HepG2 (cell line): ENCODE measurements around the gene ZNF367. TPM values are rescaled to one million over a fixed set of nuclear protein-coding genes. Genes with fewer than 3 reads are reported as not detected.
A peak's percentile ranks its signal among the peaks of the same experiment; 100 is the strongest.

Source experiments
- ARNT2 ChIP-seq: sonication (generic); formaldehyde crosslinking; IDR thresholded peaks from 2 replicates; pipeline ENCODE4 v1.8.0; 2022; ENCODE audit warnings: mild to moderate bottlenecking, low read depth, missing genetic modification reagents, moderate library complexity
- ASH2L ChIP-seq: fragments of 300-600, 200-600 bp; sonication (generic); IDR thresholded peaks from 2 replicates; pipeline ENCODE4 v1.7.0; 2017; ENCODE audit warnings: low read depth, mild to moderate bottlenecking, moderate library complexity, mixed read lengths, low read length; ENCODE audit not compliant: insufficient read length
- EP300 ChIP-seq, 3 experiments: sonication (generic) in 1 of 3; formaldehyde crosslinking in 1 of 3; IDR thresholded peaks; 2 replicates each; pipeline versions ENCODE4 v1.5.1 to v1.6.1; 2011 to 2020; ENCODE audit warnings: low read depth in 2 of 3, low read length in 2 of 3, borderline replicate concordance in 1 of 3, improper control_type of control experiment in 1 of 3, mild to moderate bottlenecking in 1 of 3, missing genetic modification reagents in 1 of 3, moderate library complexity in 1 of 3
- ETS1 ChIP-seq: sonication (generic); formaldehyde crosslinking; IDR thresholded peaks from 2 replicates; pipeline ENCODE4 v1.4.0; 2020; ENCODE audit warnings: missing genetic modification reagents
- GFI1 ChIP-seq: sonication (generic); formaldehyde crosslinking; IDR thresholded peaks from 2 replicates; pipeline ENCODE4 v1.5.0; 2020; ENCODE audit warnings: missing genetic modification reagents, mild to moderate bottlenecking, borderline replicate concordance
- HNRNPUL1 ChIP-seq: fragments of 200-400 bp; formaldehyde crosslinking; IDR thresholded peaks from 2 replicates; pipeline ENCODE4 v1.6.1; 2017; ENCODE audit warnings: low read depth, mild to moderate bottlenecking, low read length, moderate library complexity
- LCORL ChIP-seq, 2 experiments: fragments of 450-650 bp in 1 of 2; sonication (generic) in 1 of 2; formaldehyde crosslinking in 1 of 2; IDR thresholded peaks; 2 replicates each; pipeline versions ENCODE4 v1.5.0 to v1.6.1; 2017 to 2020; ENCODE audit warnings: antibody characterized with exemption in 1 of 2, missing genetic modification reagents in 1 of 2
- MEIS2 ChIP-seq: sonication (generic); formaldehyde crosslinking; IDR thresholded peaks from 2 replicates; pipeline ENCODE4 v1.9.0; 2021; ENCODE audit warnings: mild to moderate bottlenecking, missing genetic modification reagents
- PHF21A ChIP-seq: sonication (generic); formaldehyde crosslinking; IDR thresholded peaks from 2 replicates; pipeline ENCODE4 v1.5.0; 2020; ENCODE audit warnings: mild to moderate bottlenecking, missing genetic modification reagents
- POLR2AphosphoS5 ChIP-seq: IDR thresholded peaks from 2 replicates; pipeline ENCODE4 v1.6.1; 2012; ENCODE audit warnings: low read depth, low read length
- RBM22 ChIP-seq: fragments of 200-400 bp; formaldehyde crosslinking; optimal IDR thresholded peaks from 2 replicates; pipeline ENCODE3; 2017; ENCODE audit warnings: mild to moderate bottlenecking, low read length, moderate library complexity
- RXRA ChIP-seq: sonication (generic); formaldehyde crosslinking; IDR thresholded peaks from 2 replicates; pipeline ENCODE4 v1.5.1; 2020; ENCODE audit warnings: missing genetic modification reagents
- SETDB1 ChIP-seq: sonication (generic); formaldehyde crosslinking; IDR thresholded peaks from 2 replicates; pipeline ENCODE4 v1.5.1; 2020; ENCODE audit warnings: missing genetic modification reagents, mild to moderate bottlenecking, borderline replicate concordance
- SOX5 ChIP-seq: IDR thresholded peaks from 2 replicates; pipeline ENCODE4 v1.6.1; 2016; ENCODE audit warnings: borderline replicate concordance
- THAP11 ChIP-seq: IDR thresholded peaks from 2 replicates; pipeline ENCODE4 v1.6.1; 2016; ENCODE audit warnings: missing biosample characterization, missing genetic modification reagents
- ZNF121 ChIP-seq: sonication (generic); formaldehyde crosslinking; IDR thresholded peaks from 2 replicates; pipeline ENCODE4 v1.5.0; 2020; ENCODE audit warnings: mild to moderate bottlenecking, missing genetic modification reagents
- ZNF326 ChIP-seq: sonication (generic); formaldehyde crosslinking; IDR thresholded peaks from 2 replicates; pipeline ENCODE4 v1.4.0; 2020; ENCODE audit warnings: missing genetic modification reagents, borderline replicate concordance
- ZNF598 ChIP-seq: sonication (generic); formaldehyde crosslinking; IDR thresholded peaks from 2 replicates; pipeline ENCODE4 v1.5.1; 2020; ENCODE audit warnings: mild to moderate bottlenecking, missing genetic modification reagents, borderline replicate concordance
- ZNF780A ChIP-seq: sonication (generic); formaldehyde crosslinking; IDR thresholded peaks from 2 replicates; pipeline ENCODE4 v1.8.0; 2022; ENCODE audit warnings: mild to moderate bottlenecking, missing genetic modification reagents, moderate library complexity
- polyA plus RNA-seq, 8 experiments: library from polyadenylated mRNA; depleted of rRNA in 3 of 8; stranded (reverse) in 7 of 8; unstranded in 1 of 8; fragments of >200 nt; fragmentation: Illumina TruSeq in 4 of 8; extraction: Trizol in 4 of 8; gene quantifications; 2 replicates each; pipeline versions ENCODE4 v1.2.1 to v1.2.3, GENCODE V29; 2011 to 2016; ENCODE audit warnings: low read depth in 4 of 8, missing spikeins in 1 of 8, mixed read lengths in 1 of 8; ENCODE audit not compliant: insufficient read depth in 1 of 8
- total RNA-seq, 5 experiments: library from RNA; depleted of rRNA; stranded (reverse); fragments of >200 nt; fragmentation: Illumina TruSeq; extraction: Trizol; gene quantifications; 2 replicates each; pipeline ENCODE4 v1.2.3, GENCODE V29; 2016; ENCODE audit warnings: low read depth in 1 of 5
- TF ChIP-seq, protein P1 (sequence below): sonication (generic); formaldehyde crosslinking; IDR thresholded peaks from 2 replicates; pipeline ENCODE4 v1.4.0; 2020; ENCODE audit warnings: low read depth, missing genetic modification reagents
- TF ChIP-seq, protein P2 (sequence below): sonication (generic); formaldehyde crosslinking; IDR thresholded peaks from 2 replicates; pipeline ENCODE4 v1.9.0; 2022; ENCODE audit warnings: low read depth, missing genetic modification reagents

ZNF367 gene
- total and polyA plus RNA-seq, 2 of the 13 experiments (the other 11 are each of a cell fraction or from before 2014, with no cell fraction given) = 2.9 to 7.7 TPM

GRCh38 chr9:96420468-96421219 lies 2.5 kb upstream of the ZNF367 start (continued):
- TF ChIP-seq, protein P1, sequence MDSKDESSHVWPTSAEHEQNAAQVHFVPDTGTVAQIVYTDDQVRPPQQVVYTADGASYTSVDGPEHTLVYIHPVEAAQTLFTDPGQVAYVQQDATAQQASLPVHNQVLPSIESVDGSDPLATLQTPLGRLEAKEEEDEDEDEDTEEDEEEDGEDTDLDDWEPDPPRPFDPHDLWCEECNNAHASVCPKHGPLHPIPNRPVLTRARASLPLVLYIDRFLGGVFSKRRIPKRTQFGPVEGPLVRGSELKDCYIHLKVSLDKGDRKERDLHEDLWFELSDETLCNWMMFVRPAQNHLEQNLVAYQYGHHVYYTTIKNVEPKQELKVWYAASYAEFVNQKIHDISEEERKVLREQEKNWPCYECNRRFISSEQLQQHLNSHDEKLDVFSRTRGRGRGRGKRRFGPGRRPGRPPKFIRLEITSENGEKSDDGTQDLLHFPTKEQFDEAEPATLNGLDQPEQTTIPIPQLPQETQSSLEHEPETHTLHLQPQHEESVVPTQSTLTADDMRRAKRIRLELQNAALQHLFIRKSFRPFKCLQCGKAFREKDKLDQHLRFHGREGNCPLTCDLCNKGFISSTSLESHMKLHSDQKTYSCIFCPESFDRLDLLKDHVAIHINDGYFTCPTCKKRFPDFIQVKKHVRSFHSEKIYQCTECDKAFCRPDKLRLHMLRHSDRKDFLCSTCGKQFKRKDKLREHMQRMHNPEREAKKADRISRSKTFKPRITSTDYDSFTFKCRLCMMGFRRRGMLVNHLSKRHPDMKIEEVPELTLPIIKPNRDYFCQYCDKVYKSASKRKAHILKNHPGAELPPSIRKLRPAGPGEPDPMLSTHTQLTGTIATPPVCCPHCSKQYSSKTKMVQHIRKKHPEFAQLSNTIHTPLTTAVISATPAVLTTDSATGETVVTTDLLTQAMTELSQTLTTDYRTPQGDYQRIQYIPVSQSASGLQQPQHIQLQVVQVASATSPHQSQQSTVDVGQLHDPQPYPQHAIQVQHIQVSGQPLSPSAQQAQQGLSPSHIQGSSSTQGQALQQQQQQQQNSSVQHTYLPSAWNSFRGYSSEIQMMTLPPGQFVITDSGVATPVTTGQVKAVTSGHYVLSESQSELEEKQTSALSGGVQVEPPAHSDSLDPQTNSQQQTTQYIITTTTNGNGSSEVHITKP (CRISPR knock-in tag) = 0 out of 2 replicates have a peak, but pooled peaks have one; percentile 32
- TF ChIP-seq ETS1 (CRISPR knock-in tag) = no peak
- TF ChIP-seq POLR2AphosphoS5 = no peak; the same call in 1 of the 2 replicates
- peak; percentile 79; the same call in 1 of the 2 replicates for TF ChIP-seq PHF21A (CRISPR knock-in tag)
- no peak for TF ChIP-seq ZNF121
- TF ChIP-seq LCORL (IDR thresholded peaks at IDR 0.05) = peak; percentile 62; the same call in 1 of the 2 replicates
- peak; percentile 93 for TF ChIP-seq LCORL (CRISPR knock-in tag; IDR thresholded peaks at IDR 0.05)
- TF ChIP-seq ASH2L = peak; percentile 51
- TF ChIP-seq MEIS2 = peak; percentile 18; the same call in 1 of the 2 replicates
- TF ChIP-seq RBM22 = no peak
- peak; percentile 71 for TF ChIP-seq GFI1 (CRISPR knock-in tag)
- no peak for TF ChIP-seq ZNF598 (CRISPR knock-in tag)
- TF ChIP-seq SETDB1 (CRISPR knock-in tag) = 0 out of 2 replicates have a peak, but pooled peaks have one; percentile 20
- no peak for TF ChIP-seq ZNF326
- TF ChIP-seq HNRNPUL1 = no peak
- peak in 1 of 2 experiments; percentile 89; a peak in 3 of 4 replicates for TF ChIP-seq EP300 (IDR thresholded peaks at IDR 0.05; ENCODE audit: low read depth in 2 of 2, low read length in 2 of 2)
- peak; percentile 70 for TF ChIP-seq EP300 (CRISPR knock-in tag; IDR thresholded peaks at IDR 0.05; ENCODE audit: borderline replicate concordance)
- TF ChIP-seq, protein P2, sequence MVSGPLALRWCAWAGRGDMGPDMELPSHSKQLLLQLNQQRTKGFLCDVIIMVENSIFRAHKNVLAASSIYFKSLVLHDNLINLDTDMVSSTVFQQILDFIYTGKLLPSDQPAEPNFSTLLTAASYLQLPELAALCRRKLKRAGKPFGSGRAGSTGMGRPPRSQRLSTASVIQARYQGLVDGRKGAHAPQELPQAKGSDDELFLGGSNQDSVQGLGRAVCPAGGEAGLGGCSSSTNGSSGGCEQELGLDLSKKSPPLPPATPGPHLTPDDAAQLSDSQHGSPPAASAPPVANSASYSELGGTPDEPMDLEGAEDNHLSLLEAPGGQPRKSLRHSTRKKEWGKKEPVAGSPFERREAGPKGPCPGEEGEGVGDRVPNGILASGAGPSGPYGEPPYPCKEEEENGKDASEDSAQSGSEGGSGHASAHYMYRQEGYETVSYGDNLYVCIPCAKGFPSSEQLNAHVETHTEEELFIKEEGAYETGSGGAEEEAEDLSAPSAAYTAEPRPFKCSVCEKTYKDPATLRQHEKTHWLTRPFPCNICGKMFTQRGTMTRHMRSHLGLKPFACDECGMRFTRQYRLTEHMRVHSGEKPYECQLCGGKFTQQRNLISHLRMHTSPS (CRISPR knock-in tag) = peak; percentile 79
- TF ChIP-seq THAP11 (CRISPR knock-in tag) = peak; percentile 68
- TF ChIP-seq ARNT2 (CRISPR knock-in tag) = peak; percentile 69
- TF ChIP-seq SOX5 (CRISPR knock-in tag) = peak; percentile 94
- TF ChIP-seq ZNF780A (CRISPR knock-in tag) = no peak
- TF ChIP-seq RXRA = peak; percentile 95; the same call in 1 of the 2 replicates
